ENCODE data around the gene SMIM24. TPM values are rescaled to one million over a fixed set of nuclear protein-coding genes. Genes with fewer than 3 reads are reported as not detected.
"Not testable (repeated sequence)": the region's sequence is repeated elsewhere in the genome, so short reads cannot be mapped to it uniquely, and the experiment has no call there.

SMIM24 gene
- polyA plus RNA-seq, 1 experiment, result 0.12 TPM

DNA sequence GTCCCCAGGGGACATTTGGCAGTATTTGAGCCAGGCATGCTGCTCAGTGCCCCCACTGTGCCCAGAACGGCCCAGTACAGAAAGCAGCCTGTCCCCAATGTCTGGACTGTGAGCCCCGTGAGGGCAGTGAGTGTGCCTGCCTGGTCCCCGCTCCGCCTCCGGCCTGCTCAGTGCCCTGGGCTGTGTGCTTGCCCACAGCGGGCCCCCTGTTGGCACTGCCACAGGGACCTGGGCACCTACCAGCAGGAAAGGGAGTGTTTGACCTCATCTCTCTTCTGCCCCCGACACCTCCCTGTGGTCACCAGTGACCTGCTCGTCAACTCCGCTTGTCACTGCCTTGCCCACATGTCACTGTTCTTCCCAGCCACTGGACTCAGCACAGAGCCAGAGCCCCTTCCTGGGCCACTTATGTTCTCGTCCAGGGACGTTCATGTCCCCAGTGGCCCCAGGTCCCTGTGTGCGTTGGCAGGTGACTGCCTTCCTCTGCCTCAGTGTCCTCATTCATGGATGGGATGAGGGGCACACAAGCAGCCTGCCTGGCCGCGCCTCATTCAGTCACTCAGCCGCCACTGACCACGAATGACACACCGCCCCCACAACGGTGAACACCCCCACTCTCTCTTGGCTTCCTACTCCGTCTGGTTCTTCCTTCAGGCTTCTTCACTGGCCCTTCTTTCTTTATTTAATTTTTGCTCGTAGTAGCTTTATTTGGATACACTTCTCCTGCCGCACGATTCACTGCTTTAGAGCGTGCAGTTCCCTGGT lies 28.6 kb upstream of the SMIM24 start:
- H3K27me3 ChIP-seq (ENCODE audit: control insufficient read depth, insufficient read depth, low read length), result no peaks in the 10 kb centered on the region
- TF ChIP-seq, protein P1, sequence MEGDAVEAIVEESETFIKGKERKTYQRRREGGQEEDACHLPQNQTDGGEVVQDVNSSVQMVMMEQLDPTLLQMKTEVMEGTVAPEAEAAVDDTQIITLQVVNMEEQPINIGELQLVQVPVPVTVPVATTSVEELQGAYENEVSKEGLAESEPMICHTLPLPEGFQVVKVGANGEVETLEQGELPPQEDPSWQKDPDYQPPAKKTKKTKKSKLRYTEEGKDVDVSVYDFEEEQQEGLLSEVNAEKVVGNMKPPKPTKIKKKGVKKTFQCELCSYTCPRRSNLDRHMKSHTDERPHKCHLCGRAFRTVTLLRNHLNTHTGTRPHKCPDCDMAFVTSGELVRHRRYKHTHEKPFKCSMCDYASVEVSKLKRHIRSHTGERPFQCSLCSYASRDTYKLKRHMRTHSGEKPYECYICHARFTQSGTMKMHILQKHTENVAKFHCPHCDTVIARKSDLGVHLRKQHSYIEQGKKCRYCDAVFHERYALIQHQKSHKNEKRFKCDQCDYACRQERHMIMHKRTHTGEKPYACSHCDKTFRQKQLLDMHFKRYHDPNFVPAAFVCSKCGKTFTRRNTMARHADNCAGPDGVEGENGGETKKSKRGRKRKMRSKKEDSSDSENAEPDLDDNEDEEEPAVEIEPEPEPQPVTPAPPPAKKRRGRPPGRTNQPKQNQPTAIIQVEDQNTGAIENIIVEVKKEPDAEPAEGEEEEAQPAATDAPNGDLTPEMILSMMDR (IDR thresholded peaks at IDR 0.05; ENCODE audit: insufficient read depth, low read depth, low read length), result no peak
- H3K36me3 ChIP-seq (ENCODE audit: control insufficient read depth, insufficient read depth, low read length), result peaks cover 14% of the 10 kb centered on the region
- no peak overlapping the region for H3K4me3 ChIP-seq (ENCODE audit: low read depth, low read length)
- ChIA-PET POLR2A (no interaction called here), CTCF (no interaction called here)
- DNase-seq (ENCODE audit: low read depth), result no peak

DNA sequence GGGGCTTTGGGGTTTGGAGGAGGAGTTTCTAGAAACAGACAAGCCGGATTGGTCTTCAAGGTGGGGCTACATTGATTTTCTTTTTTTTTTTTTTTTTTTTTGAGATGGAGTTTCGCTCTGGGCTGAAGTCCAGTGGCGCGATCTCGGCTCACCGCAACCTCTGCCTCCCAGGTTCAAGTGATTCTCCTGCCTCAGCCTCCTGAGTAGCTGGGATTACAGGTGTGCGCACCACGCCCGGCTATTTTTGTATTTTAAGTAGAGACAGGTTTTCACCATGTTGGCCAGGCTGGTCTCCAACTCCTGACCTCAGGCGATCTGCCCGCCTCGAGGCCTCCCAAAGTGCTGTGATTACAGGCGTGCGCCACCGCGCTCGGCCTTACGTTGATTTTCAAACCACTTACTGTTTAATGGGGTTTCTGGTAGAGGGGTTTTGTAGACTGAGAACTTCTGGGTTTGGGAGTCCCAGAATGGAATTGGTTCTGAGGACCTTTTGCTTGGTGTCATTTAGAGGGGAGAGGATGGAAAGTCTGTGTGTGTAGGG lies 27.9 kb upstream of the SMIM24 start:
- Histone ChIP-seq H3K36me3 (ENCODE audit: control insufficient read depth, insufficient read depth, low read length) (peaks cover 11% of the 10 kb centered on the region), H3K4me3 (ENCODE audit: low read depth, low read length) (peak overlapping the region; percentile 97; the same call in 1 of the 2 replicates)
- H3K27me3 ChIP-seq (ENCODE audit: control insufficient read depth, insufficient read depth, low read length); CTCF ChIA-PET; DNase-seq (ENCODE audit: low read depth); POLR2A ChIA-PET: not testable (repeated sequence)

DNA sequence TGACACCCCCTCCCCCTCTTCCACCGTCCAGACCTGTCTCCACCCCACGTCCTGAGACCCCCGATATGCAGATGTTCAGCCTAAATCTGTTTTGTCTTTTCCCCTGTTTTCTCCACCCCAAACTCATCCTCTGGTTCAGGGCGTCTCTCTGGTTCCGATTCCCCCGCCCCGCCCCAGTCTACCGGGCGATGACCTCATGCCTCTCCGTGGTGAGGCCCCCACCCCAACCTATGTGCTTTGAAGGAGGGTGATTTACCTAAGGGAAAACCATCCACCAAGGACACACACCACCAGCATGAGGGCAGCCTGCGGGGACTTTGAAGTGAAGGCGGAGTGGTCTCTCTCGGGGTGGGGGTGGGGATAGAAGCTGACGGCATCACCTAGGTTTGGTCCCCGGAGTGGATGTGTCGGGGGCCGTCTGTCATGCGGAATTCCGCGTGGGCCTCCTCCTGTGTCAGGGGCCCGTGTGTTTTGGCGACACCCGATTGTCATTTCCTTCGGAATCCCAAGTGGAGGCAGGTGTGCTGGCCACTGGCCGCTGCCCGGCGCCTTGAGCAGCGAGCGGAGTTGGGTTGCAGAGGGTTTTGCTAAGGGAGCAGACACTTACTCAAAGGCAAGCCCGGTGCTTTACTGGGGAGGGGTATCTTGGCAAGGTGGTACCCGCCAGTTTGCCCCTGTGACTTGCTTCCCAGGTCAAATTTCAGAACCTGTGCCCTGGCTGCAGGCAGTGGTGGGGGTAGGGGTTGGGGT lies 27.2 kb upstream of the SMIM24 start:
- ChIA-PET CTCF (no interaction called here), POLR2A (no interaction called here)
- Histone ChIP-seq H3K27me3 (ENCODE audit: control insufficient read depth, insufficient read depth, low read length) (no peaks in the 10 kb centered on the region), H3K4me3 (ENCODE audit: low read depth, low read length) (peak overlapping the region; percentile 97), H3K36me3 (ENCODE audit: control insufficient read depth, insufficient read depth, low read length) (peaks cover 11% of the 10 kb centered on the region)
- no peak for DNase-seq (ENCODE audit: low read depth)
- TF ChIP-seq, protein P1 (IDR thresholded peaks at IDR 0.05; ENCODE audit: insufficient read depth, low read depth, low read length), result no peak

DNA sequence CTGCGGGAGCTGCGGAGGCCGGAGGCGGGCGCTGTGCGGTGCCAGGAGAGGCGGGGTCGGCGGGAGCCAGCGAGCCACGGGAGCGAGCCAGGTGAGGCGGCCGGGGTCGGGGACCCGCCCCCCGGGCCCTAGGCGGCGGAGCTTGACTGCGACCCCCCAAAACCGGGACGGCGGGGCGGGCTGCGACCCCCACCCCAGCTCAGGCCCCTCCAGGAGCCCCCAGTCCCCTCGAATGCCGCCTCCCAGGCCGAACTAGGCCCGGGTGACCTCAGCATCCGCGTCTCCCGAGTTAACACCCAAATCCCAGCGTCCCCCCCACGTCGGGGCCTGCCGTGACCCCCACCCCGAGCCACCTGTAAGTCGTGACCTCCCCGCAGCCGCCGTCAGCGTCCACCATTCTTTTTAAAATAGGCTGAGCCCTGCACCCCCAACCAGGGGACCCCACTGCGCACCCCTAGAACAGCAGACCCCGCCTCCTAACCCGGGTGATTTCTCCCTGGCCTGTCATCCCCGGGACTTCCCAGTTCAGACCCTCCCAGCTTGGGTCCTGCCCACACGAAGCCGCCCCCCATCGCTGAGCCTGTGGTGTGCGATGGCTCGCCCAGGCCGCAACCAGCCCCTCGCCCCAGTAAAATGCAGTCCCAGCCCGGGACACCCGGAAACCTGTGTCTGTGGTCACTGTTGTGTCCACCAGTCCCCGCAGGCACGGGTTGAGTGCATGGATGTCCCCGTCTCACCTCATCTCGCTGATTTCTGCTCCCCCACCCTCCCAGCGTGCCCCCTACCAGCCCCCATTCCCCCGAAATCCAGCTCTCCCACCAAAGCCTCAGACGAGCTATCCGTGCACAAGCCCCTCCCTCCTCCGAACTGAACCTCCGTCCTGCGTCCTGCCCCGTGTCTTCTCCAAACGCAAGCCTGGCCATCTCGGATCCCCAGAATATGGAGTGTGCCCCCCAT lies 26.3 kb upstream of the SMIM24 start:
- Histone ChIP-seq H3K27me3 (ENCODE audit: control insufficient read depth, insufficient read depth, low read length) (no peaks in the 10 kb centered on the region), H3K36me3 (ENCODE audit: control insufficient read depth, insufficient read depth, low read length) (peaks cover 9% of the 10 kb centered on the region), H3K4me3 (ENCODE audit: low read depth, low read length) (peak overlapping the region; percentile 97)
- no peak for DNase-seq (ENCODE audit: low read depth)
- ChIA-PET CTCF (interaction anchor here (0.8 kb wide), 1 partner anchor 211 kb away, joined by 3 read pairs; no protein-coding TSS in a partner anchor), POLR2A (no interaction called here)
- TF ChIP-seq, protein P1 (IDR thresholded peaks at IDR 0.05; ENCODE audit: insufficient read depth, low read depth, low read length), result no peak

DNA sequence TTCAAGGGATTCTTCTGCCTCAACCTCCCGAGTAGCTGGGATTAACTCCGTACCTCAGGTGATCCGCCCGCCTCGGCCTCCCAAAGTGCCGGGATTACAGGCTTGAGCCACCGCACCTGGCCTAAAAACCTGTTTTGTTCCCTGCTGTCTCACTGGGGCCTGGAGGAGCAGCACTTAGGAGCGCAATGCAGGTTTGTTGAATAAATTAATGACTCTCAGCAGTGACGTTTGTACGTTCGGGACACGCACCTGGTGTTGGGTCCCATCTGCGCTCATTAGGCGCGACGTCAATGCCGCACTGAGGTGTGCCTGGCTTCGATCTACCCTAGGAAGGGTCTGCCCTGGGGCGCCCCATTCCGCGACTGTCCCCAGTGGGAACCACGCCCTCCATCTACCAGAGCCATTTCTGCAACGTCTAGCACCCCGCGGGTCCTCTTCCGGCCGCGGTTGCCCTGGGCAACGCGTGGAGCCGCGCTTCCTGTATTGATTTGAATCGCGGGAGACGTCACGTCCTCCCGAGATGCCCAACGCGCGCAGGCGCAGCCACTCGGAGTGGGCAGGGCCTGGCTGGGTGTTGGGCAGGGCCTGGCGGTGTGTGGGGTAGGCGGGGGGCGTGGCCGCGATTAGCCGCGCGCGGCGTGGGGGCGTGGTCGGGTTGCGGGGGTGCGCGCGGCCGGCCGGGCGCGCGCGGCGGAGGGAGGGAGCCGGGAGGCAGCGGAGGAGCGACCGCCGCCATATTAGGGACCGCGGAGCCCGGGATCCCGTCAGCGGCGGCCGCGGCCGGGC lies 25.5 kb upstream of the SMIM24 start, which contains the start of gene FZR1:
Gene FZR1, plus strand, starts transcription at position 714 of the 786 bp plus-strand sequence. CDS start 16,679 bp downstream, outside the sequence.
- CTCF ChIA-PET, result interaction anchor here (0.8 kb wide), 1 partner anchor 212 kb away, joined by 3 read pairs; no protein-coding TSS in a partner anchor
- TF ChIP-seq, protein P1 (IDR thresholded peaks at IDR 0.05; ENCODE audit: insufficient read depth, low read depth, low read length), result peak; percentile 22; the same call in 1 of the 2 replicates
- Histone ChIP-seq H3K4me3 (ENCODE audit: low read depth, low read length) (peak within 1 kb of the TSS; percentile 97), H3K36me3 (ENCODE audit: control insufficient read depth, insufficient read depth, low read length) (peaks cover 8% of the 10 kb centered on the region), H3K27me3 (ENCODE audit: control insufficient read depth, insufficient read depth, low read length) (no peaks in the 10 kb centered on the region)
- DNase-seq (ENCODE audit: low read depth), result peak; percentile 87
- POLR2A ChIA-PET, result no interaction called here
